ENCODE measurements around the gene MAML3. TPM values are rescaled to one million over a fixed set of nuclear protein-coding genes. Genes with fewer than 3 reads are reported as not detected.
A peak's percentile ranks its signal among the peaks of the same experiment; 100 is the strongest.

MAML3 gene
- total and polyA plus RNA-seq, 9 donors, result 11.1 to 23.8 (median 14.9) TPM

GRCh38 chr4:140014284-140014683 lies 139.7 kb downstream of the MAML3 start:
- Histone ChIP-seq H3K4me3 (no peak overlapping the region), H3K27me3 (no peaks in the 10 kb centered on the region), H3K27ac (no peak overlapping the region), H3K4me1 (ENCODE audit: insufficient read depth) (peaks cover 4% of the 10 kb centered on the region), H3K9me3 (no peaks in the 10 kb centered on the region), H3K36me3 (no peaks in the 10 kb centered on the region)
- DNase-seq, result no peak
- intact Hi-C loops (cut with DNase I), result loop anchor here in 1 of 4 donors (10.0 kb wide), 1 partner anchor 241 kb away; no protein-coding TSS in a partner anchor
- TF ChIP-seq EP300 (IDR thresholded peaks at IDR 0.05) (no peak), POLR2A (IDR thresholded peaks at IDR 0.05) (no peak), CTCF (IDR thresholded peaks at IDR 0.05) (no peak)
- WGBS, 3 donors, result 95 to 97% (median 97%) methylated on average over 5 of the region's 5 CpGs

DNA sequence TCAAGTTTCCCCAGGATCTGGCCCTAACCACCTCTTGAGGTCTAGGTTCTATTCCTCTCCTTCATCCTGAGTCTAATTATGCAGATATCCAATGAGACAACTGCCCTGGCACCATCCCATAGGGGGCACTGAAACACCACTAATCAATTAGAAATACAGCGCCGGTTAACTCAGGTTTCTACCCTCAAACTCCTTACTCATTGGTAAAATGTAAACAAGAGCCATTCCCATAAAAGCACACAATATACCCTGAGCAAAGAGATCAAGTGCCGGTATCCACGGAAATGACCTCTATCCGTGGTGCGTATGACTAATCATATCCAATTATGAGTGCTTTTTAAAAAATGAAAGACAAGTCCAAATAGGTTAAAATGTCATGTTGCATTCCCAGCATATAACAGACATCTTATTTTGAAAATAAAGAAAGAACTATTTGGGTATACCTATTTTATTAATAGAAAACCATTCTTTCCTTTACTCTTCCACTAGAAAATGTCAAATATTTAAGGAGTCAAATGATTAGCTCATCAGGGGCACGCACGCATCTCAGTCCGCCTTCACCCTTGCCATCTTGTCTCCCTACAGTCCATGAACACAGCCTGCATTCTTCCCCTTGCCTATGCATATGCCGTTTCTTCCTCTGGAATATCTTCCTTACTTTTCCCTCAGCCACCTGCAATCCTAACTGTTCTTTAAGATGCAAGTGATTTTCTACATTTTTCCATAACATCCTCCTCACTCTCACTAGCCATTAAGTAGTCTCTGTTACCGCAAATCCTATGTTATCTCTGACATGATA lies 141.1 kb downstream of the MAML3 start:
- Histone ChIP-seq H3K27me3 (no peaks in the 10 kb centered on the region), H3K27ac (no peak overlapping the region), H3K4me3 (no peak overlapping the region), H3K4me1 (ENCODE audit: insufficient read depth) (peaks cover 4% of the 10 kb centered on the region), H3K36me3 (no peaks in the 10 kb centered on the region), H3K9me3 (no peaks in the 10 kb centered on the region)
- DNase-seq, result peak in 1 of 5 donors; percentile 36
- 67 to 78% (median 69%) methylated on average over 11 of the region's 11 CpGs for WGBS, 3 donors
- intact Hi-C loops (cut with DNase I), result loop anchor here in 1 of 4 donors (10.0 kb wide), 1 partner anchor 242 kb away; no protein-coding TSS in a partner anchor
- no peak for TF ChIP-seq POLR2A (IDR thresholded peaks at IDR 0.05)
- TF ChIP-seq CTCF (IDR thresholded peaks at IDR 0.05), result no peak
- no peak for TF ChIP-seq EP300 (IDR thresholded peaks at IDR 0.05)

GRCh38 chr4:140005699-140006098 lies 148.3 kb downstream of the MAML3 start:
- H3K4me1 ChIP-seq (ENCODE audit: insufficient read depth), result peaks cover 8% of the 10 kb centered on the region
- H3K36me3 ChIP-seq, result no peaks in the 10 kb centered on the region
- no peaks in the 10 kb centered on the region for H3K9me3 ChIP-seq
- H3K27ac ChIP-seq, result no peak overlapping the region
- TF ChIP-seq EP300 (IDR thresholded peaks at IDR 0.05), result no peak
- TF ChIP-seq POLR2A (IDR thresholded peaks at IDR 0.05), result no peak
- TF ChIP-seq CTCF (IDR thresholded peaks at IDR 0.05), result no peak
- no peaks in the 10 kb centered on the region for H3K27me3 ChIP-seq
- no peak for DNase-seq
- intact Hi-C loops (cut with DNase I), result no loop called here
- H3K4me3 ChIP-seq, result no peak overlapping the region
- 82% methylated on average over 4 of the region's 4 CpGs for WGBS, 3 donors

- Histone ChIP-seq H3K9me3 (no peaks in the 10 kb centered on the region), H3K4me3 (no peak overlapping the region), H3K27me3 (no peaks in the 10 kb centered on the region), H3K36me3 (no peaks in the 10 kb centered on the region), H3K4me1 (ENCODE audit: insufficient read depth) (peaks cover 8% of the 10 kb centered on the region), H3K27ac (no peak overlapping the region)
- 43 to 59% (median 54%) methylated on average over 2 of the region's 2 CpGs for WGBS, 3 donors
- no peak for DNase-seq
- intact Hi-C loops (cut with DNase I), result no loop called here
- TF ChIP-seq EP300 (IDR thresholded peaks at IDR 0.05), result no peak
- no peak for TF ChIP-seq POLR2A (IDR thresholded peaks at IDR 0.05)
Measured at GRCh38 chr4:140004922-140005627, 148.9 kb downstream of the MAML3 start.
